A673 (cell line): ENCODE measurements around the gene TMEM229A.

Experiments used
- EZH2 ChIP-seq: fragments of 200-600 bp; sonication (generic); IDR thresholded peaks from 2 replicates; pipeline ENCODE4 v1.6.1; 2017; ENCODE audit warnings: borderline replicate concordance, low read depth, mild to moderate bottlenecking, mixed read lengths, antibody characterized with exemption, low read length; ENCODE audit not compliant: poor library complexity, severe bottlenecking
- TF ChIP-seq, protein P1 (sequence below): fragments of 300-800, 200-600 bp; sonication (generic); conservative IDR thresholded peaks from 2 replicates; pipeline ENCODE4 v1.5.1; 2017; ENCODE audit warnings: low read depth, mild to moderate bottlenecking, antibody characterized with exemption, low read length, moderate library complexity, mixed read lengths

GRCh38 chr7:123996327-123996625, 36.6 kb downstream of the TMEM229A start:
- TF ChIP-seq, protein P1, sequence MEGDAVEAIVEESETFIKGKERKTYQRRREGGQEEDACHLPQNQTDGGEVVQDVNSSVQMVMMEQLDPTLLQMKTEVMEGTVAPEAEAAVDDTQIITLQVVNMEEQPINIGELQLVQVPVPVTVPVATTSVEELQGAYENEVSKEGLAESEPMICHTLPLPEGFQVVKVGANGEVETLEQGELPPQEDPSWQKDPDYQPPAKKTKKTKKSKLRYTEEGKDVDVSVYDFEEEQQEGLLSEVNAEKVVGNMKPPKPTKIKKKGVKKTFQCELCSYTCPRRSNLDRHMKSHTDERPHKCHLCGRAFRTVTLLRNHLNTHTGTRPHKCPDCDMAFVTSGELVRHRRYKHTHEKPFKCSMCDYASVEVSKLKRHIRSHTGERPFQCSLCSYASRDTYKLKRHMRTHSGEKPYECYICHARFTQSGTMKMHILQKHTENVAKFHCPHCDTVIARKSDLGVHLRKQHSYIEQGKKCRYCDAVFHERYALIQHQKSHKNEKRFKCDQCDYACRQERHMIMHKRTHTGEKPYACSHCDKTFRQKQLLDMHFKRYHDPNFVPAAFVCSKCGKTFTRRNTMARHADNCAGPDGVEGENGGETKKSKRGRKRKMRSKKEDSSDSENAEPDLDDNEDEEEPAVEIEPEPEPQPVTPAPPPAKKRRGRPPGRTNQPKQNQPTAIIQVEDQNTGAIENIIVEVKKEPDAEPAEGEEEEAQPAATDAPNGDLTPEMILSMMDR: no peak
- no peak for TF ChIP-seq EZH2
